Fibroblast of lung (primary cell): Measurements from ENCODE around the gene IL25. TPM values are rescaled to one million over a fixed set of nuclear protein-coding genes. Genes with fewer than 3 reads are reported as not detected.

Experiments used
- DNase-seq, 2 donors: peaks; one replicate each; pipeline versions ENCODE4 v3.0.0 to v3.0.0-alpha.2; 2010; ENCODE audit warnings: low read depth in 2 of 2
- H2AFZ ChIP-seq: 2 replicates; pipeline ENCODE4 v1.5.1; 2012; ENCODE audit warnings: low read length, control low read depth, inconsistent platforms
- H3K27ac ChIP-seq: 2 replicates; pipeline ENCODE4 v1.5.1; 2011; ENCODE audit warnings: low read length, control low read depth; ENCODE audit not compliant: insufficient read depth
- H3K27me3 ChIP-seq: 2 replicates; pipeline ENCODE4 v1.5.1; 2011; ENCODE audit warnings: mild to moderate bottlenecking, low read length; ENCODE audit not compliant: control insufficient read depth, insufficient read depth
- H3K36me3 ChIP-seq: 2 replicates; pipeline ENCODE4 v1.5.1; 2011; ENCODE audit warnings: low read length; ENCODE audit not compliant: control insufficient read depth, insufficient read depth
- H3K4me1 ChIP-seq: 2 replicates; pipeline ENCODE4 v1.5.1; 2011; ENCODE audit warnings: low read length; ENCODE audit not compliant: control insufficient read depth, insufficient read depth; ENCODE audit errors: extremely low read depth
- H3K4me2 ChIP-seq: 2 replicates; pipeline ENCODE4 v1.5.1; 2011; ENCODE audit warnings: low read length, control low read depth; ENCODE audit not compliant: insufficient read depth; ENCODE audit errors: extremely low read depth
- H3K4me3 ChIP-seq, 4 experiments: fragments of 200-600 bp in 1 of 4; sonication (generic) in 1 of 4; replicated peaks in 1 of 4; 2 replicates each; pipeline ENCODE4 v1.5.1; 2011 to 2016; ENCODE audit warnings: low read length in 4 of 4, low read depth in 3 of 4, mild to moderate bottlenecking in 3 of 4, control low read depth in 2 of 4, inconsistent platforms in 1 of 4, mixed read lengths in 1 of 4; ENCODE audit not compliant: insufficient read depth in 1 of 4; ENCODE audit errors: control extremely low read depth in 1 of 4
- H3K79me2 ChIP-seq: 2 replicates; pipeline ENCODE4 v1.5.1; 2012; ENCODE audit warnings: mild to moderate bottlenecking, low read length, inconsistent platforms; ENCODE audit not compliant: control insufficient read depth, insufficient read depth
- H3K9ac ChIP-seq: 2 replicates; pipeline ENCODE4 v1.5.1; 2011; ENCODE audit warnings: mild to moderate bottlenecking, low read length, control low read depth; ENCODE audit not compliant: insufficient read depth
- H3K9me3 ChIP-seq: 2 replicates; pipeline ENCODE4 v1.5.1; 2012; ENCODE audit warnings: low read depth, low read length; ENCODE audit not compliant: control insufficient read depth, insufficient read depth
- H4K20me1 ChIP-seq: 2 replicates; pipeline ENCODE4 v1.5.1; 2011; ENCODE audit warnings: low read length; ENCODE audit not compliant: control insufficient read depth, insufficient read depth; ENCODE audit errors: extremely low read depth
- CTCF ChIP-seq, 2 donors: IDR thresholded peaks in 1 of 2; conservative IDR thresholded peaks in 1 of 2; 1 replicate in 1 of 2; 2 replicates in 1 of 2; pipeline ENCODE4 v1.5.1; 2011 to 2012; ENCODE audit warnings: low read length in 2 of 2, control low read depth in 1 of 2, inconsistent platforms in 1 of 2, low read depth in 1 of 2, mild to moderate bottlenecking in 1 of 2
- EZH2 ChIP-seq: IDR thresholded peaks from 2 replicates; pipeline ENCODE4 v1.5.1; 2012; ENCODE audit warnings: low read length, control low read depth, mild to moderate bottlenecking; ENCODE audit errors: missing control alignments
- polyA plus RNA-seq, 2 donors: library from polyadenylated mRNA; depleted of rRNA in 1 of 2; stranded (reverse) in 1 of 2; unstranded in 1 of 2; fragments of >200 nt; gene quantifications; 2 replicates each; pipeline ENCODE4 v1.2.1, GENCODE V29; 2011 to 2012; ENCODE audit warnings: missing spikeins in 1 of 2
- total RNA-seq: library from RNA; depleted of rRNA; stranded (reverse); fragments of >200 nt; gene quantifications from 2 replicates; pipeline ENCODE4 v1.2.1, GENCODE V29; 2014

The IL25 gene
- total and polyA plus RNA-seq, 2 donors (not counting 1 experiment from before 2014, with no cell fraction given), result not detected

GRCh38 chr14:23370221-23370620 is 2.4 kb upstream of the IL25 start:
- Histone ChIP-seq H3K4me3 (no peak overlapping the region), H3K27ac (no peak overlapping the region), H2AFZ (no peak overlapping the region), H3K4me2 (no peak overlapping the region), H3K79me2 (no peaks in the 10 kb centered on the region), H3K9ac (no peak overlapping the region), H3K9me3 (no peaks in the 10 kb centered on the region), H3K27me3 (peaks cover 22% of the 10 kb centered on the region), H4K20me1 (no peaks in the 10 kb centered on the region), H3K4me1 (no peaks in the 10 kb centered on the region), H3K36me3 (no peaks in the 10 kb centered on the region)
- no peak for DNase-seq
- no peak for TF ChIP-seq CTCF (conservative IDR thresholded peaks at IDR 0.05 in 1 of 2, IDR thresholded peaks at IDR 0.05 in 1 of 2; ENCODE audit: low read depth in 1 of 2, low read length in 2 of 2)
- no peak for TF ChIP-seq EZH2

GRCh38 chr14:23371865-23372264 is 744 bp upstream of the IL25 start:
- DNase-seq, result no peak
- Histone ChIP-seq H3K4me3 (no peak overlapping the region), H3K4me2 (no peak overlapping the region), H3K4me1 (no peaks in the 10 kb centered on the region), H3K9ac (no peak overlapping the region), H3K36me3 (no peaks in the 10 kb centered on the region), H3K9me3 (no peaks in the 10 kb centered on the region), H2AFZ (no peak overlapping the region), H3K27ac (no peak overlapping the region), H3K79me2 (no peaks in the 10 kb centered on the region), H4K20me1 (no peaks in the 10 kb centered on the region), H3K27me3 (peaks cover 18% of the 10 kb centered on the region)
- TF ChIP-seq EZH2, result no peak
- no peak for TF ChIP-seq CTCF (conservative IDR thresholded peaks at IDR 0.05 in 1 of 2, IDR thresholded peaks at IDR 0.05 in 1 of 2; ENCODE audit: low read depth in 1 of 2, low read length in 2 of 2)

- H3K4me2 ChIP-seq, result no peak overlapping the region
- no peak overlapping the region for H3K4me3 ChIP-seq
- no peaks in the 10 kb centered on the region for H4K20me1 ChIP-seq
- no peaks in the 10 kb centered on the region for H3K9me3 ChIP-seq
- TF ChIP-seq EZH2, result no peak
- no peak for TF ChIP-seq CTCF (conservative IDR thresholded peaks at IDR 0.05 in 1 of 2, IDR thresholded peaks at IDR 0.05 in 1 of 2; ENCODE audit: low read depth in 1 of 2, low read length in 2 of 2)
- H3K9ac ChIP-seq, result no peak overlapping the region
- no peaks in the 10 kb centered on the region for H3K4me1 ChIP-seq
- no peak overlapping the region for H3K27ac ChIP-seq
- no peak for DNase-seq
- no peaks in the 10 kb centered on the region for H3K79me2 ChIP-seq
- H3K36me3 ChIP-seq, result no peaks in the 10 kb centered on the region
- H3K27me3 ChIP-seq, result peaks cover 11% of the 10 kb centered on the region
- H2AFZ ChIP-seq, result no peak overlapping the region
Observed at GRCh38 chr14:23373041-23373440, 432 bp downstream of the IL25 start.
